Measurements from ENCODE around the gene CNTN5.

The CNTN5 gene

GRCh38 chr11:99554232-99554903, 533.6 kb downstream of the CNTN5 start:
- no peak for DNase-seq (ENCODE audit: low read depth, low spot score)

GRCh38 chr11:99555486-99555885, 534.7 kb downstream of the CNTN5 start:
- H3K4me3 ChIP-seq (ENCODE audit: low read length): no peak overlapping the region
- no peak for DNase-seq (ENCODE audit: low read depth, low spot score)

More at GRCh38 chr11:99554232-99554903, 533.6 kb downstream of the CNTN5 start:
- H3K4me3 ChIP-seq (ENCODE audit: low read length): no peak overlapping the region

GRCh38 chr11:99565333-99565732, 544.6 kb downstream of the CNTN5 start:
- no peak for DNase-seq (ENCODE audit: low read depth, low spot score)
- H3K4me3 ChIP-seq (ENCODE audit: low read length): no peak overlapping the region

- DNase-seq (ENCODE audit: low read depth, low spot score): no peak
- H3K4me3 ChIP-seq (ENCODE audit: low read length): no peak overlapping the region
Measured at GRCh38 chr11:99567334-99567956, 546.7 kb downstream of the CNTN5 start.

- no peak overlapping the region for H3K4me3 ChIP-seq (ENCODE audit: low read length)
- no peak for DNase-seq (ENCODE audit: low read depth, low spot score)
Measured at GRCh38 chr11:99568808-99569207, 548.1 kb downstream of the CNTN5 start.

GRCh38 chr11:99571094-99571493, 550.3 kb downstream of the CNTN5 start:
- no peak for DNase-seq (ENCODE audit: low read depth, low spot score)
- no peak overlapping the region for H3K4me3 ChIP-seq (ENCODE audit: low read length)

- H3K4me3 ChIP-seq (ENCODE audit: low read length): no peak overlapping the region
- no peak for DNase-seq (ENCODE audit: low read depth, low spot score)
Measured at GRCh38 chr11:99584830-99585229, 564.1 kb downstream of the CNTN5 start.

- no peak overlapping the region for H3K4me3 ChIP-seq (ENCODE audit: low read length)
- DNase-seq (ENCODE audit: low read depth, low spot score): no peak
Measured at GRCh38 chr11:99585606-99586005, 564.9 kb downstream of the CNTN5 start.

- no peak overlapping the region for H3K4me3 ChIP-seq (ENCODE audit: low read length)
- no peak for DNase-seq (ENCODE audit: low read depth, low spot score)
Measured at GRCh38 chr11:99589771-99590170, 569.0 kb downstream of the CNTN5 start.

- DNase-seq (ENCODE audit: low read depth, low spot score): no peak
- no peak overlapping the region for H3K4me3 ChIP-seq (ENCODE audit: low read length)
Measured at GRCh38 chr11:99592266-99592665, 571.5 kb downstream of the CNTN5 start.

GRCh38 chr11:99593197-99593596, 572.4 kb downstream of the CNTN5 start:
- no peak for DNase-seq (ENCODE audit: low read depth, low spot score)
- H3K4me3 ChIP-seq (ENCODE audit: low read length): no peak overlapping the region

- DNase-seq (ENCODE audit: low read depth, low spot score): no peak
- no peak overlapping the region for H3K4me3 ChIP-seq (ENCODE audit: low read length)
Measured at GRCh38 chr11:99601179-99601578, 580.4 kb downstream of the CNTN5 start.

- no peak overlapping the region for H3K4me3 ChIP-seq (ENCODE audit: low read length)
- DNase-seq (ENCODE audit: low read depth, low spot score): no peak
Measured at GRCh38 chr11:99614352-99614751, 593.6 kb downstream of the CNTN5 start.

GRCh38 chr11:99630629-99631028, 609.9 kb downstream of the CNTN5 start:
- DNase-seq (ENCODE audit: low read depth, low spot score): no peak
- no peak overlapping the region for H3K4me3 ChIP-seq (ENCODE audit: low read length)

- H3K4me3 ChIP-seq (ENCODE audit: low read length): no peak overlapping the region
- no peak for DNase-seq (ENCODE audit: low read depth, low spot score)
Measured at GRCh38 chr11:99631618-99632017, 610.9 kb downstream of the CNTN5 start.

GRCh38 chr11:99632969-99633368, 612.2 kb downstream of the CNTN5 start:
- no peak overlapping the region for H3K4me3 ChIP-seq (ENCODE audit: low read length)
- DNase-seq (ENCODE audit: low read depth, low spot score): no peak

GRCh38 chr11:99634581-99634980, 613.8 kb downstream of the CNTN5 start:
- DNase-seq (ENCODE audit: low read depth, low spot score): no peak

GRCh38 chr11:99638073-99638553, 617.4 kb downstream of the CNTN5 start:
- no peak overlapping the region for H3K4me3 ChIP-seq (ENCODE audit: low read length)
- no peak for DNase-seq (ENCODE audit: low read depth, low spot score)

More at GRCh38 chr11:99634581-99634980, 613.8 kb downstream of the CNTN5 start:
- no peak overlapping the region for H3K4me3 ChIP-seq (ENCODE audit: low read length)

GRCh38 chr11:99640671-99641070, 619.9 kb downstream of the CNTN5 start:
- DNase-seq (ENCODE audit: low read depth, low spot score): no peak

GRCh38 chr11:99645934-99646333, 625.2 kb downstream of the CNTN5 start:
- no peak for DNase-seq (ENCODE audit: low read depth, low spot score)
- H3K4me3 ChIP-seq (ENCODE audit: low read length): no peak overlapping the region

More at GRCh38 chr11:99640671-99641070, 619.9 kb downstream of the CNTN5 start:
- no peak overlapping the region for H3K4me3 ChIP-seq (ENCODE audit: low read length)
